HG03196 (cell line): ENCODE measurements around the gene MFAP3.
"Not testable (repeated sequence)": the region's sequence is repeated elsewhere in the genome, so short reads cannot be mapped to it uniquely, and the experiment has no call there.

Source experiments
- ATAC-seq: cut with Tn5 transposase; IDR thresholded peaks from one replicate; pipeline ENCODE4 v1.9.1; 2021; ENCODE audit not compliant: unreplicated experiment

The MFAP3 gene

GRCh38 chr5:154049636-154050035 lies 10.9 kb downstream of the MFAP3 start:
- no peak for ATAC-seq

- ATAC-seq: no peak
These were observed 14.7 kb downstream of the MFAP3 start for GRCh38 chr5:154053468-154053867.

GRCh38 chr5:154055201-154055600 lies 16.4 kb downstream of the MFAP3 start:
- ATAC-seq: no peak

GRCh38 chr5:154058055-154059038 lies 19.6 kb downstream of the MFAP3 start:
- ATAC-seq: peak; percentile 61

GRCh38 chr5:154059039-154059430 lies 20.3 kb downstream of the MFAP3 start:
- ATAC-seq: peak; percentile 44

- no peak for ATAC-seq
These were observed 20.8 kb downstream of the MFAP3 start for GRCh38 chr5:154059583-154059982.

- no peak for ATAC-seq
These were observed 21.8 kb downstream of the MFAP3 start for GRCh38 chr5:154060606-154061005.

- no peak for ATAC-seq
These were observed 24.6 kb downstream of the MFAP3 start for GRCh38 chr5:154063372-154063771.

- no peak for ATAC-seq
These were observed 27.2 kb downstream of the MFAP3 start for GRCh38 chr5:154065971-154066370.

GRCh38 chr5:154069854-154070253 lies 31.1 kb downstream of the MFAP3 start:
- not testable (repeated sequence) for ATAC-seq

- peak; percentile 16 for ATAC-seq
These were observed 33.1 kb downstream of the MFAP3 start for GRCh38 chr5:154071799-154072413.

GRCh38 chr5:154072414-154073171 lies 33.8 kb downstream of the MFAP3 start:
- ATAC-seq: peak; percentile 97

GRCh38 chr5:154076240-154076922 lies 37.6 kb downstream of the MFAP3 start:
- no peak for ATAC-seq

- no peak for ATAC-seq
These were observed 38.9 kb downstream of the MFAP3 start for GRCh38 chr5:154077696-154078095.

- ATAC-seq: no peak
These were observed 39.5 kb downstream of the MFAP3 start for GRCh38 chr5:154078272-154078671.

- ATAC-seq: no peak
These were observed 42.5 kb downstream of the MFAP3 start for GRCh38 chr5:154081246-154081645.

- ATAC-seq: no peak
These were observed 45.4 kb downstream of the MFAP3 start for GRCh38 chr5:154084062-154084639.

GRCh38 chr5:154086146-154086545 lies 47.4 kb downstream of the MFAP3 start:
- no peak for ATAC-seq

- ATAC-seq: no peak
These were observed 47.9 kb downstream of the MFAP3 start for GRCh38 chr5:154086641-154087040.

- ATAC-seq: no peak
These were observed 48.5 kb downstream of the MFAP3 start for GRCh38 chr5:154087260-154087659.
